Right renal cortex interstitium (tissue), 3 donors: ENCODE results near the gene BEGAIN. TPM values are rescaled to one million over a fixed set of nuclear protein-coding genes. Genes with fewer than 3 reads are reported as not detected.

ENCODE experiments used
- DNase-seq, 3 donors: peaks; one replicate each; pipeline ENCODE4 v3.0.0-alpha.2; 2013; ENCODE audit warnings: low read depth in 3 of 3, low spot score in 2 of 3
- polyA plus RNA-seq, 3 donors: library from polyadenylated mRNA; unstranded; fragments of 120-200 nt; gene quantifications; one replicate each; pipeline ENCODE4 v1.2.1, GENCODE V29; 2013; ENCODE audit not compliant: insufficient read length in 3 of 3

BEGAIN gene
- polyA plus RNA-seq, 3 donors, result 1.2 to 2.3 (median 1.8) TPM

DNA sequence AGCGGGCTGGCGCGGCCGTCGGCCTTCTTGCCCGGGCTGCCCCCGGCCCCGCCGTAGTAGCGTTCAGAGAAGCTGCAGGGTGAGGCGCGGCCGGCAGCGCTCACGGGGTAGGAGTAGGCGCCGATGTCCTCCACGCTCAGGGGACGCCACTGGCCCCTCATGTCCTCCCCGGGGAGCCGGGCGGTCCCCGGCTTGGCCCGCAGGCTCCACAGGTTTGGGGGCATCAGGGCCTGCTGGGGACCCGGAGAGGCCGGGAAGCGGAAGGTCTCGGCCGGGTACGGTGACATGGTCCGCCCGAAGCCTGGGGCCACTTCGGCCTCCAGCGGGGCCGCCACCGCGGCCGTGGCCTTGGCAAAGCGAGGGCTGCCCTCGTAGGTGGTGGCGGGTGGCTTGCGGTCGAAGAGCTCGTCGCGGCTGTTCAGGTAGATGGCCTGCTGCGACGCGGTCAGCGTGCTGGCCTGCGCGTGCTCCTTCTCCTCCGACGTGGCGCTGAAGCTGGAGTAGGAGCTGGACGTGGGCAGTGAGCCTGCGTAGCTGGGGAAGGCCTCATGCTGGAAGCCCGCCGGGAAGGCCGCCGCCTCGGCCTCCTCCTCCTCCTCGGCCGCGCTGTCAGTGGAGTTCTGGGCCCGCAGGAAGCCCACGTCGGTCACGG is 48.7 kb downstream of the BEGAIN start:
- DNase-seq, result no peak

DNA sequence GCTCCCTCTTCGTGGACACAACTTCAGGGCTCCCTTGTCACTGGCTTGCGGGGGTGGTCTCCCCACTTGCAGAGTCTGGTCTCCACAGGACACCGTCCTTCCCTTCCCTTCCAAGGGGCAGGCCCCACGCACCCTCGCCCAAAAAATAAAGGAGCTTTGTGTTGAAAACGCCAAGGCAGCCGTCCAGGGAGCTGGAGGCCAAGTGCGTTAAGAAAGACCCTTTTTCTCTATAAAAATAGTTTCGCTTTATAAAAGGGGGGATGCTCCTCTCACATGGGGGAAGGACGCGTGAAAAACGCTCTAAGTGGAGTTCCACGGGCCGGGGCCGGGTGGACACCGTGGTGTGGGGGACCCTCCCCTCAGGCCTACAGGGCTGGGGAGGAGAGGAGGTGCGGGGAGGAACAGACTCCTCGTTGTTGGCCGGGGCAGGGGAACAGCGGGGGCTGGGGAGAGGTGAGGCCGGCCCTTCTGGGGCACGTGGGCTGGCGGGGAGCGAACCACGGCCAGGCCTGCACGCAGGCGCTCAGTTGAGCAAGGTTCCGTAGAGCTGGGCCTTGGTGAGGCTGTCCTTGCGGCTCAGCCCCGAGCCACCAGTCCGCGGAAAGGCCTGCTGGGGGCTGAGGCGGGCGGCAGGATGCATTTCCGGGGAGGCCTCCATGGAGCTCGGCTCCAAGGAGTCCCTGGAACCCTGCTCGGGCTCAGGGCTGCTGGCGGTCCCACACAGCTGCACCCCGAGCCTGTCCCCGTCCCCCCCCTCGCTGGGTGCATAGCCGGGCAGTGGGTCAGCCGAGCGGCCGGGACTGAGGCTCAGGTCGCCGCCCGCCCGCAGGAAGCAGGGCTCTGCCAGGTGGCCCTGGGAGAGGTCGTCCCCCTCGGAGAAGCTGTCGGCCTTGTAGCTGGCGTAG is 49.5 kb downstream of the BEGAIN start:
- no peak for DNase-seq

GRCh38 chr14:100536721-100537445 is 50.3 kb downstream of the BEGAIN start:
- DNase-seq, result no peak

DNA sequence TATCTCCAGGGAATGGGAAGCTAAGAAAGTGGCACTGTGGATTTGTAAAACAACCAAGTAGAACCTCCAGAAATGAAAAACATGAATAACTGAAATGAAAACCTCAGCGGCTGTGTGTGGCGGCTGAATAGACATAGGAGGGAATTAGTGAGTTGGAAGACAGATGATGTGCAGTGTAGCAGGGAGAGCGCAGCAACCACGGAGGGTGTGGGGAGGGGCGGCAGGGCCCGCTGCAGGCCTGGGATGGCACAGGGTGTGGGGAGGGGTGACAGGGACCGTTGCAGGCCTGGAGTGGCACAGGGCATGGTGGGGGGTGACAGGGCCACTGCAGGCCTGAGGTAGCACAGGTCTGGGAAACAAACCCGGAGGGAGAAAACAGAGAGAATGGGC is 51.1 kb downstream of the BEGAIN start:
- no peak for DNase-seq

DNA sequence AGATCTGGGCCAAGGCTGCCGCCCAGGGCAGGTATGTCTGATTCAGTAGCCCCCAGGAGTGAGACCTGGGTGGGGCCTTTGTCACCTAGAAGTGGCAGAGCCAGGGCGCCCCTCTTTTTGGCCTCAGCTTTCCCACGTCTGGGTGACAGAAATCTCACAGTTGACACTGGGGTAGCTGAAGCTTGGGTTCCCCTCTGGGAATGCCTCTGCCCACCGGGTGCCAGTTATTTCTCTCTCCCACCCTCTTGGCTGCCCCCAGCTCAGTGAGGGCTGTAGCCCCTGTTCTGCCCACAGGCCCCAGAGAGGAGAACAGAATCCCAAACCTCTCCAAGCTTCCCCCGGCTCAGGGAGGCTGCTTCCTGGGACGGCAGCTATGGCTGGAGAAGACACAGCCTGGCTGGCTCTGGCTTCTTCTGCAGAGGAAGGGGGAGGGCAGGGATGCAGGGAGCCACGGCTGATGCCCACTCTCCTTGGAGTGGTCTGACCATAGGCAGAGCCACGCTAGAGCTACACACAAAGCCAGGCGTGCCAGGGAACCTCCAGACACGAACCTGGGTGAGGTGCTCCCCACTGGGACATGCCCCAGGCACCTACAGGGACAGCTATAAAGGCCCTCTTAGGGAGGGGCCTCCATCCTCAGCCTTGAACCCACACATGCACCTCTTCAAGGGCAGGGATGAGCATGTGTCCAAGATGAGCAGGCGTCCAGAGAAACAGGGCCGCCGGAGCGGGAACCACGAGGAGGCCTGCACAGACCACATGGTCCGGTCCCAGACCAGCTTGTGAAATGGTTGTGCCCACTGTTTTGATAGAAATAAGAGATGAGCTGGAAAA is 51.7 kb downstream of the BEGAIN start:
- no peak for DNase-seq

- no peak for DNase-seq
These were observed 52.5 kb downstream of the BEGAIN start for GRCh38 chr14:100534528-100535286.

GRCh38 chr14:100533656-100534485 is 53.3 kb downstream of the BEGAIN start:
- no peak for DNase-seq

- no peak for DNase-seq
These were observed 54.1 kb downstream of the BEGAIN start for GRCh38 chr14:100532906-100533655.

- DNase-seq, result no peak
These were observed 54.9 kb downstream of the BEGAIN start for GRCh38 chr14:100532154-100532861.

DNA sequence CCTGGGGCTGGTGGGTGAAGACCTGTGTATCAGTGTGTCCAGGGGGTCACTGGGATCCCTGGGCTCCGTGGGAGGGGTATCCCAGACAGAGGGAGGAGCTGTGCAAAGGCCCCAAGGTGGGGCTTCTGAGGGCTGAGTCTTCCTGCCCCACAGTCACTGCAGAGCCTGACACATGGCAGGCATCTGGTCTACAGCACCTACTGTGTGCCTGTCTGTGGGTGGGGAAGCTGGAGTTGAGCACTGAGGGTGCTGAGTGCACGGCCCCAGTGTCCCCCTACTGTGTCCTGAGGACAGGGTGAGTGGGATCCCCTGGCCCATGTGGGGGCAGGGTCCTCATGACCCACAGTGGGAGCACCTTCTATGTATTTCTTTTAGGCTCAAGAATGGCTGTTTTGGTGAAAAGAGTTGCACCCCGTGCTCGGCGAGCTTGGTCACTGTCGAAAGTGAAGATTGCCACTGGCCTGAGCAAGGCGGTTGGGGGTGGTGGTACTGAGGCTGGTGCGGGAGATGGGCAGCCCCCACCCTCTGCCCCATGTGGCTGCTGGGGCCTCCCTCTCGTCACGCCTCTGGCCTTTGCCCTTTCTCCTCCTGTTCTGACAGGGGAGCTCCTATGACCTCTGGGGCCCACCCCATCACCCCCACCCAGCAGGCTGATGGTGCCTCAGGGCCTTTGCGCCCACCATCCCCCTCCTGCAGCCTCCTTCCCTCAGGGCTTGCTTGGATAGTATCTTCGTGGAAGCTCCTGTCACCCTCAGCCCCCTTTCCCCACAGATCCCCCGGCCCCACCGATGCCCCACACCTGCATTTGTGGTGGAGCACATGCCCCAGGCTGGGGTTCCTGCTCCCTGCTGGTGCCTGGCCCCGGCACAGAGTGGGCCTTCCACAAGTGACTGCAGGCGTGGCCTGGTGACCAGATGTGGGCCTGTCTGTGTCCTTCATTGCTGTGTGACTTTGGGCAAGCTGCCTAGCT is 55.8 kb downstream of the BEGAIN start:
- no peak for DNase-seq

DNA sequence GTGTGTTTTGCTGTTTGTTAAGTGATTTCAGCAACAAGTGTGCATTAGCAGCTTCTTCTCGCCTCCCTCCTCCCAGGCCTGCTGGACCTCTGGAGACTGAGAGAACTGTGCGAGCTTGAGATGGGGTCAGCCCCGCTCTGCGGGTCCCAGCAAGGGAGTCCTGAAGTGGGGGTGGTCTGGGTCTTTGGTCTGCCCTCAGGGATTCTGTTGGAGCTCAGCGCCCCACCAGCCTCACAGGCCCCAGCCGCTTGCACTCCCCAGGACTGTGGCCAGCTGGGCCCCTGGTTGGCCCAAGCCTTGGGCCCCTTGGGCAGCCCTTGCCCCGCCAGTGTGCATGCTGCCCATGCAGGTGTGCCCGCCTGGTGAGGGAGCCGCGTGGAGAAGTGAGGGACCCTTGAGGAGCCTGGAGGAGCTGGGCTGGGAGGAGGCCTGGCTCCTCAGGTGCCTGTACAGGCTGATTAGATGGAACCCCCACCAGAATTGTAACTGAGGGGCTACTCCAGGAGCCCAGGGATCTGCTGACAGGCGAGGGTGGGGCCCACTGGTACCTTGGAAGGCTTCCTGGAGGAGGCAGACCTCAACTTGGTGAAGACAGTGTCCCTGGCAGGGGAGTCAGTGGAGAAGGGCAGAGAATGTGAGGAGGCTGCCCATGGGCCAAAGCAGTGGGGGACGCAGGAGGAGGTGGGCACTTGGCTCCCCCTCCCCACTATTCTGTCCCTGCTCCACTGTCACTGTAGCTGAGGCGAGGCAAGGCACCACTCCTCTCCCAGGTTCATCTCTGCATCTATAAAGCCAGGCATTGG is 56.7 kb downstream of the BEGAIN start:
- DNase-seq, result no peak

DNA sequence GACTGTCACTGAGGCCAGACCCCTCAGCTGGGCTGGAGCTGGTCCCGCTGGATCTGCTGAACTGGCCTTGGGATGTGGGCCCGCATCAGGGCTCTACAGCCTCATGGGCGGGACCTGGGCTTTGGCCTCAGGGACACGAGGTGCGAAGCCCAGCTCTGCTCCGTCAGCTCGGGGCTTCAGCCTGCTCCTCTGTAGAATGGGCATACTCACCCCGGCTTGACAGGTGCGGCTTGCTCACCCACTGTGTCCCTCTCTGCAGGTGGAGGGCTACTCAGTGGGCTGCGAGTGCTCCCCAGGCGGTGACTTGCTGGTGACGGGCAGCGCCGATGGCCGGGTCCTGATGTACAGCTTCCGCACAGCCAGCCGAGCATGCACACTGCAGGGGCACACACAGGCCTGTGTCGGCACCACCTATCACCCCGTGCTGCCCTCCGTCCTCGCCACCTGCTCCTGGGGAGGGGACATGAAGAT is 57.6 kb downstream of the BEGAIN start:
- no peak for DNase-seq

GRCh38 chr14:100528962-100529560 is 58.2 kb downstream of the BEGAIN start:
- no peak for DNase-seq

- DNase-seq, result no peak
These were observed 60.6 kb downstream of the BEGAIN start for GRCh38 chr14:100526632-100527031.

- DNase-seq, result no peak
These were observed 61.2 kb downstream of the BEGAIN start for GRCh38 chr14:100526057-100526456.
